AG04450 (cell line): ENCODE results near the gene CLOCK. TPM values are rescaled to one million over a fixed set of nuclear protein-coding genes. Genes with fewer than 3 reads are reported as not detected.

Source experiments
- CTCF ChIA-PET: fragments of 300-600, 350-600 bp; formaldehyde crosslinking; extraction: SDS; loops from one replicate; lab custom pipeline; 2022; ENCODE audit warnings: antibody characterized with exemption, inconsistent platforms; lab: Charles Lee
- POLR2A ChIA-PET: fragments of 350-600 bp; formaldehyde crosslinking; extraction: SDS; loops from one replicate; lab custom pipeline; 2021; ENCODE audit warnings: antibody characterized with exemption, inconsistent platforms; lab: Yijun Ruan, JAX
- DNase-seq: peaks from one replicate; pipeline ENCODE4 v3.0.0-alpha.2; 2011; ENCODE audit warnings: low read depth, low spot score
- H3K27ac ChIP-seq: one replicate; pipeline ENCODE4 v1.5.1; 2012; ENCODE audit warnings: low read depth, low read length, control low read depth
- H3K27me3 ChIP-seq: one replicate; pipeline ENCODE4 v1.6.0; 2012; ENCODE audit warnings: low read length; ENCODE audit not compliant: control insufficient read depth, insufficient read depth
- H3K4me3 ChIP-seq: 2 replicates; pipeline ENCODE4 v1.5.1; 2011; ENCODE audit warnings: mild to moderate bottlenecking, low read depth, low read length, control low read depth
- H3K9me3 ChIP-seq: 2 replicates; pipeline ENCODE4 v1.5.1; 2012; ENCODE audit warnings: low read length; ENCODE audit not compliant: control insufficient read depth, insufficient read depth
- CTCF ChIP-seq: IDR thresholded peaks from 2 replicates; pipeline ENCODE4 v1.5.1; 2011; ENCODE audit warnings: low read depth, low read length, control low read depth, inconsistent platforms
- polyA plus RNA-seq: library from polyadenylated mRNA; depleted of rRNA; stranded (reverse); fragments of >200 nt; gene quantifications from 2 replicates; pipeline ENCODE4 v1.2.3, GENCODE V29; 2011

CLOCK gene
- polyA plus RNA-seq, 1 experiment: 18.8 TPM

- ChIA-PET POLR2A (interaction anchor here (0.5 to 2.3 kb wide), 4 partner anchors 9 to 27 kb away, joined by 3 to 5 read pairs (median 4); no protein-coding TSS in a partner anchor), CTCF (interaction anchor here (2.4 kb wide), 1 partner anchor 9 kb away, joined by 9 read pairs; no protein-coding TSS in a partner anchor)
- no peak overlapping the region for H3K27ac ChIP-seq
- no peak for TF ChIP-seq CTCF
- no peaks in the 10 kb centered on the region for H3K27me3 ChIP-seq
- DNase-seq: no peak
- no peaks in the 10 kb centered on the region for H3K9me3 ChIP-seq
- H3K4me3 ChIP-seq: peak overlapping the region; percentile 79; the same call in 1 of the 2 replicates
Observed at GRCh38 chr4:55399581-55399980, 147.1 kb downstream of the CLOCK start.

GRCh38 chr4:55398966-55399365 is 147.7 kb downstream of the CLOCK start:
- no peak for TF ChIP-seq CTCF
- Histone ChIP-seq H3K27ac (peak overlapping the region; percentile 53), H3K4me3 (peak overlapping the region; percentile 79), H3K27me3 (no peaks in the 10 kb centered on the region), H3K9me3 (no peaks in the 10 kb centered on the region)
- CTCF ChIA-PET: interaction anchor here (0.7 to 2.4 kb wide), 6 partner anchors 10 to 156 kb away, joined by 3 to 9 read pairs (median 4); partner anchors contain the start of genes CLOCK and SRD5A3
- DNase-seq: no peak
- POLR2A ChIA-PET: interaction anchor here (0.6 to 2.3 kb wide), 2 partner anchors 9 to 22 kb away, joined by 3 to 4 read pairs; no protein-coding TSS in a partner anchor

- no peak for TF ChIP-seq CTCF
- POLR2A ChIA-PET: interaction anchor here (0.7 to 2.3 kb wide), 2 partner anchors 10 to 55 kb away, joined by 4 read pairs; no protein-coding TSS in a partner anchor
- Histone ChIP-seq H3K9me3 (no peaks in the 10 kb centered on the region), H3K4me3 (peak overlapping the region; percentile 79), H3K27me3 (no peaks in the 10 kb centered on the region), H3K27ac (no peak overlapping the region)
- no peak for DNase-seq
- CTCF ChIA-PET: interaction anchor here (0.7 to 2.4 kb wide), 6 partner anchors 10 to 156 kb away, joined by 3 to 9 read pairs (median 4); partner anchors contain the start of genes CLOCK and SRD5A3
Observed at GRCh38 chr4:55398461-55398860, 148.2 kb downstream of the CLOCK start.

- ChIA-PET CTCF (interaction anchor here (1.1 to 2.4 kb wide), 4 partner anchors 11 to 157 kb away, joined by 3 to 9 read pairs (median 6); partner anchors contain the start of genes CLOCK and SRD5A3), POLR2A (interaction anchor here (0.7 to 2.7 kb wide), 3 partner anchors 11 to 148 kb away, joined by 4 to 11 read pairs (median 4); no protein-coding TSS in a partner anchor)
- H3K4me3 ChIP-seq: peak overlapping the region; percentile 79
- TF ChIP-seq CTCF: no peak
- H3K9me3 ChIP-seq: no peaks in the 10 kb centered on the region
- no peaks in the 10 kb centered on the region for H3K27me3 ChIP-seq
- peak overlapping the region; percentile 80 for H3K27ac ChIP-seq
- DNase-seq: no peak
Observed at GRCh38 chr4:55397520-55398321, 149.0 kb downstream of the CLOCK start.

GRCh38 chr4:55397126-55397436 is 149.6 kb downstream of the CLOCK start:
- DNase-seq: no peak
- Histone ChIP-seq H3K27ac (peak overlapping the region; percentile 80), H3K4me3 (peak overlapping the region; percentile 79), H3K9me3 (no peaks in the 10 kb centered on the region), H3K27me3 (no peaks in the 10 kb centered on the region)
- TF ChIP-seq CTCF: no peak
- ChIA-PET POLR2A (interaction anchor here (0.6 to 2.7 kb wide), 3 partner anchors 24 to 1039 kb away, joined by 3 to 11 read pairs (median 4); partner anchors contain the start of genes PAICS and PPAT), CTCF (interaction anchor here (1.8 kb wide), 1 partner anchor 85 kb away, joined by 4 read pairs; no protein-coding TSS in a partner anchor)
